ENCODE results near the gene PTPRM. TPM values are rescaled to one million over a fixed set of nuclear protein-coding genes. Genes with fewer than 3 reads are reported as not detected.

PTPRM gene
- total RNA-seq, 1 donor from 2014 or later, result 42.1 TPM

DNA sequence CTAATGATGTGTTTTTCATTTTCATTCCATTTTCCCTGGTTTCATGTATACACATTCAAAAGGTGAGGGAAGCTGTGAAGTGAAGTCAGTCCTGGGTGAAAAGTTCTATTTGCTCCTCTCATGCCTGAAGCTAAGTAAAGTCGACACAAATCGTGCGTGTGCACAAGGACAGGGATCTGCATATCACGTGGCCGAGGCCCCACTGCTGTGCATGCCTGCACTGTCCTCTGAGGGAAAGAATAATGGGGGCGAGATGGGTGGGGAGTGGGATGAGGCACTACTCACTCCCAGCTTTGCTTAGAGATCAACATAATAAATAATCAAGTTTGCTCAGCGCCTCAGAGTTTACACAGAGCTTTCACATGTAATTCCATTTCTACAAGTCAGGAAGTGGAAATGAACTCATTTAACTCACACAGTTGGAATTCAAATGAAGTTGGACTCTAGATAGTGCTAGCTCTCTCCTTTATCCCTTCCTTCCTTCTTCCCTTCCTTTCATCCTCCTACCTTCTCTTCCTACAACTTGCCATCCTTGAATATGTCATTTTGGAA is 5.1 kb upstream of the PTPRM start:
- TF ChIP-seq CTCF (IDR thresholded peaks at IDR 0.05; ENCODE audit: insufficient read depth, low read length, severe bottlenecking), result no peak
- Histone ChIP-seq H3K36me3 (ENCODE audit: control insufficient read depth, insufficient read depth, low read length) (no peaks in the 10 kb centered on the region), H3K27me3 (ENCODE audit: control insufficient read depth, insufficient read depth, low read length) (no peaks in the 10 kb centered on the region), H3K4me3 (ENCODE audit: low read depth, low read length) (no peak overlapping the region)
- FAIRE-seq, result peak; percentile 40
- no peak for DNase-seq (ENCODE audit: low read depth)

DNA sequence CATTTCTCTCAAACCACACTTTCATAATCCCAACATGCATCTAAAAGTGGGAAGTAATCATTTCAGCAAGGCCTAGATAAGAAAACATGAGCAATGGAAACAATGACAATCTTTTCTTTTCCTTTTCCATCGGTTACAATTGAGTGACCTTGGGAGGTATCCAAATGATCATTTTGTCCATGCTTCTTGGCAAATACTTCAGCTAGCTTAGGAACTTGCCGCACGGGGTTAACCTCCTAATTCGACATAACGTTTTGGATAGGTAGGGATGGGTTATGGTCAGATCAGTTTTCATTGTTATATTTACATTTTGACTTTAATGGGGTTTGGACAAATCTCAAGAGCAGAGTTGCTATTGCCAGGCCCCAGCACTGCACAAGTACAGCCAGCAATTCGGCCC is 4.6 kb upstream of the PTPRM start:
- Histone ChIP-seq H3K4me3 (ENCODE audit: low read depth, low read length) (no peak overlapping the region), H3K36me3 (ENCODE audit: control insufficient read depth, insufficient read depth, low read length) (no peaks in the 10 kb centered on the region), H3K27me3 (ENCODE audit: control insufficient read depth, insufficient read depth, low read length) (no peaks in the 10 kb centered on the region)
- DNase-seq (ENCODE audit: low read depth) (no peak), FAIRE-seq (no peak)
- no peak for TF ChIP-seq CTCF (IDR thresholded peaks at IDR 0.05; ENCODE audit: insufficient read depth, low read length, severe bottlenecking)

GRCh38 chr18:7565677-7566076 is 1.4 kb upstream of the PTPRM start:
- Histone ChIP-seq H3K4me3 (ENCODE audit: low read depth, low read length) (no peak overlapping the region), H3K36me3 (ENCODE audit: control insufficient read depth, insufficient read depth, low read length) (no peaks in the 10 kb centered on the region), H3K27me3 (ENCODE audit: control insufficient read depth, insufficient read depth, low read length) (no peaks in the 10 kb centered on the region)
- DNase-seq (ENCODE audit: low read depth), result no peak
- no peak for TF ChIP-seq CTCF (IDR thresholded peaks at IDR 0.05; ENCODE audit: insufficient read depth, low read length, severe bottlenecking)
- FAIRE-seq, result no peak

- H3K27me3 ChIP-seq (ENCODE audit: control insufficient read depth, insufficient read depth, low read length), result no peaks in the 10 kb centered on the region
- peak overlapping the region; percentile 39 for H3K4me3 ChIP-seq (ENCODE audit: low read depth, low read length)
- no peaks in the 10 kb centered on the region for H3K36me3 ChIP-seq (ENCODE audit: control insufficient read depth, insufficient read depth, low read length)
- TF ChIP-seq CTCF (IDR thresholded peaks at IDR 0.05; ENCODE audit: insufficient read depth, low read length, severe bottlenecking), result no peak
- DNase-seq (ENCODE audit: low read depth) (no peak), FAIRE-seq (no peak)
Observed at GRCh38 chr18:7566244-7566566, 911 bp upstream of the PTPRM start.

GRCh38 chr18:7567474-7568425 is 634 bp downstream of the PTPRM start:
- peak; percentile 5 for TF ChIP-seq CTCF (IDR thresholded peaks at IDR 0.05; ENCODE audit: insufficient read depth, low read length, severe bottlenecking)
- Histone ChIP-seq H3K4me3 (ENCODE audit: low read depth, low read length) (peak overlapping the region; percentile 64), H3K27me3 (ENCODE audit: control insufficient read depth, insufficient read depth, low read length) (no peaks in the 10 kb centered on the region), H3K36me3 (ENCODE audit: control insufficient read depth, insufficient read depth, low read length) (no peaks in the 10 kb centered on the region)
- DNase-seq (ENCODE audit: low read depth) (peak; percentile 32), FAIRE-seq (no peak)

Data from bronchial epithelial cell (primary cell).